Measurements from ENCODE around the gene PEX11B. TPM values are rescaled to one million over a fixed set of nuclear protein-coding genes. Genes with fewer than 3 reads are reported as not detected.
A peak's percentile ranks its signal among the peaks of the same experiment; 100 is the strongest.

The PEX11B gene
- total and polyA plus RNA-seq, 2 of the 8 experiments (the other 6 are each of a cell fraction or from before 2014, with no cell fraction given) = 9.1 to 15.1 TPM

DNA sequence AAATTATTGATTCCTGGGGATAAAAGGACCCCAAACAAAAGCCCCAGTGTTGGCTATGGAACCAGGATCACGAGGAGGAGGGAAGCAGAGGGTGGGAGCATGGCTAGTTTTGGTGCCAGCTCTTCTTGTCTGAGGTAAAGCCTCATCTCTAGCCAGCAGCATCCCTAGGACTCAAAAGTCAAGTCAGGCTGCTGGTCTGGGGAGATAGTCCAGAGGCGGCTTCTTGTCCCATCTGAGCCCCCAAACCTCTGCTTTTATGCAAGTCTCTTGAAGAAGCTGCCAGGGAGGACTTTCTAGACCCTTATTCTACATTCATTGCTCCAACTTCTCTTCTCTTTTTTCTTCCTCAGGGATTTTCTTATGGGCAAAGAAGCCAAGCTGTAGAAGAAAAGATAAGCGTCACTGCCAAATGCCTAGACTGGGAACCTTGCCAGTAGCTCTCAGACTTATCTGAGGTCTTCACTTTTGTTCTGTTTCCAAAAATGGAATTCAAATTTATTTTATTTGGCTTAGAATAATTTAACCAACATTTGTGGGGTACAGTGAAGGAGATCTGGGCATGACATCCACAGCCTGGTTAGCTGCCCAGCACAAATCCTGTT, 25.9 kb downstream of the PEX11B start:
- Histone ChIP-seq H3K4me1 (replicated peaks in 1 of 4; ENCODE audit: control insufficient read depth in 3 of 4, insufficient read depth in 4 of 4, low read length in 3 of 4) (peaks cover 0 to 6% (median 4%) of the 10 kb centered on the region in 4 experiments; a peak in 3 of 7 replicates), H2AK5ac (ENCODE audit: low read depth, low read length) (no peak overlapping the region), H3K9ac (replicated peaks in 1 of 4; ENCODE audit: extremely low read depth in 1 of 4, low read depth in 3 of 4, low read length in 3 of 4) (no peak overlapping the region), H2BK15ac (ENCODE audit: low read length) (peak overlapping the region; percentile 19; the same call in 1 of the 2 replicates), H3K4me2 (ENCODE audit: insufficient read depth in 1 of 2, low read depth in 2 of 2, low read length in 2 of 2) (peak overlapping the region; percentile 30 to 57; a peak in 3 of 4 replicates), H4K91ac (replicated peaks; ENCODE audit: insufficient read length, low read length) (no peak overlapping the region), H3K18ac (ENCODE audit: extremely low read depth, low read length) (no peak overlapping the region), H2AFZ (ENCODE audit: low read length) (peak overlapping the region; percentile 88), H3K27me3 (replicated peaks in 1 of 4; ENCODE audit: control insufficient read depth in 3 of 4, extremely low read depth in 1 of 4, insufficient read depth in 3 of 4, low read length in 3 of 4) (no peaks in the 10 kb centered on the region), H2BK120ac (replicated peaks; ENCODE audit: low read depth, low read length) (no peak overlapping the region), H3K23ac (ENCODE audit: insufficient read length) (no peak overlapping the region), H2BK12ac (ENCODE audit: low read depth, low read length) (0 out of 2 replicates have a peak overlapping the region, but pooled peaks have one; percentile 27), H3K23me2 (ENCODE audit: low read depth, low read length) (no peaks in the 10 kb centered on the region), H4K5ac (ENCODE audit: insufficient read length, low read depth, low read length) (no peak overlapping the region), H4K8ac (ENCODE audit: extremely low read depth, insufficient read depth, low read length) (no peak overlapping the region), H3K36me3 (ENCODE audit: control insufficient read depth in 2 of 4, insufficient read depth in 4 of 4, low read length in 3 of 4) (no peaks in the 10 kb centered on the region), H3K9me3 (ENCODE audit: insufficient read depth in 2 of 2, low read depth in 1 of 2, low read length in 1 of 2) (no peaks in the 10 kb centered on the region), H2BK5ac (ENCODE audit: low read depth, low read length) (0 out of 2 replicates have a peak overlapping the region, but pooled peaks have one; percentile 57), H3K4ac (replicated peaks; ENCODE audit: insufficient read length, low read depth, low read length) (no peak overlapping the region), H4K20me1 (replicated peaks in 1 of 2; ENCODE audit: control insufficient read depth in 1 of 2, insufficient read depth in 2 of 2, low read length in 2 of 2) (no peaks in the 10 kb centered on the region), H3K79me2 (ENCODE audit: control insufficient read depth in 1 of 2, insufficient read depth in 2 of 2, low read length in 2 of 2) (no peaks in the 10 kb centered on the region), H3K4me3 (ENCODE audit: extremely low read depth in 1 of 4, insufficient read depth in 2 of 4, low read depth in 3 of 4, low read length in 4 of 4) (peak overlapping the region in 3 of 4 experiments; percentile 2 to 48 (median 3); a peak in 3 of 8 replicates), H3K14ac (ENCODE audit: insufficient read length) (no peak overlapping the region), H3K56ac (replicated peaks; ENCODE audit: insufficient read length, low read depth, low read length) (no peak overlapping the region), H2BK20ac (ENCODE audit: low read length) (no peak overlapping the region), H3K27ac (ENCODE audit: low read depth, low read length) (no peak overlapping the region), H3K79me1 (ENCODE audit: low read depth, low read length) (no peaks in the 10 kb centered on the region)
- 89% methylated on average over 3 of the region's 3 CpGs; no CpG with 5 or more reads in 1 of the 2 experiments for WGBS, 2 experiments (ENCODE audit: extremely low coverage in 1 of 2, insufficient coverage in 1 of 2, insufficient read length in 1 of 2, insufficient replicate concordance in 2 of 2, low coverage in 1 of 2, low lambda C conversion rate in 2 of 2, missing lambda C conversion rate in 1 of 2)
- POLR2A ChIA-PET (ENCODE audit: partially characterized antibody) = interaction anchor here (0.5 to 2.1 kb wide), 13 partner anchors 10 to 159 kb away, joined by 3 to 8 read pairs (median 3); partner anchors contain the start of genes NUDT17 and PEX11B
- no peak for FAIRE-seq
- no peak for DNase-seq (ENCODE audit: low read depth in 1 of 2, low spot score in 2 of 2)
- CTCF ChIA-PET (ENCODE audit: partially characterized antibody) = interaction anchor here (0.7 to 8.7 kb wide), 33 partner anchors 9 to 143 kb away, joined by 3 to 146 read pairs (median 8); partner anchors contain the start of genes ANKRD34A, ITGA10, LIX1L and NUDT17
- TF ChIP-seq JUN (IDR thresholded peaks at IDR 0.05; ENCODE audit: low read depth, low read length) = no peak
- TF ChIP-seq RBBP5 (IDR thresholded peaks at IDR 0.05; ENCODE audit: borderline replicate concordance, low read depth, low read length) = no peak
- TF ChIP-seq SP1 (IDR thresholded peaks at IDR 0.05; ENCODE audit: low read depth, low read length) = no peak
- TF ChIP-seq YY1 (IDR thresholded peaks at IDR 0.05; ENCODE audit: low read depth, low read length) = no peak
- TF ChIP-seq PHF8 (conservative IDR thresholded peaks at IDR 0.05; ENCODE audit: low read depth, low read length) = no peak
- no peak for TF ChIP-seq TAF1 (IDR thresholded peaks at IDR 0.05; ENCODE audit: low read depth, low read length)
- no peak for TF ChIP-seq SRF (IDR thresholded peaks at IDR 0.05; ENCODE audit: low read depth, low read length)
- no peak for TF ChIP-seq BCL11A (IDR thresholded peaks at IDR 0.05; ENCODE audit: low read depth in 2 of 2, low read length in 2 of 2)
- TF ChIP-seq EP300 (IDR thresholded peaks at IDR 0.05; ENCODE audit: borderline replicate concordance in 1 of 2, low read depth in 2 of 2, low read length in 2 of 2) = no peak
- TF ChIP-seq SAP30 (IDR thresholded peaks at IDR 0.05; ENCODE audit: insufficient read depth, insufficient replicate concordance, low read length) = no peak
- TF ChIP-seq KDM4A (IDR thresholded peaks at IDR 0.05; ENCODE audit: low read depth, low read length, severe bottlenecking) = no peak
